Stomach (tissue), 4 donors: ENCODE results near the gene SUN5.

Experiments used
- EP300 ChIP-seq: sonication (generic); formaldehyde crosslinking; IDR thresholded peaks from one replicate; pipeline ENCODE4 v1.6.1; 2017; ENCODE audit warnings: antibody characterized with exemption
- TF ChIP-seq, protein P1 (sequence below), 7 experiments: fragments of 450-650 bp in 4 of 7; fragments of 200-600 bp in 3 of 7; sonication (generic) in 3 of 7; IDR thresholded peaks; one replicate each; pipeline ENCODE4 v1.5.1; 2016 to 2019; ENCODE audit warnings: antibody characterized with exemption in 7 of 7, control low read depth in 2 of 7, mild to moderate bottlenecking in 1 of 7

- TF ChIP-seq EP300, result no peak
- TF ChIP-seq, protein P1, sequence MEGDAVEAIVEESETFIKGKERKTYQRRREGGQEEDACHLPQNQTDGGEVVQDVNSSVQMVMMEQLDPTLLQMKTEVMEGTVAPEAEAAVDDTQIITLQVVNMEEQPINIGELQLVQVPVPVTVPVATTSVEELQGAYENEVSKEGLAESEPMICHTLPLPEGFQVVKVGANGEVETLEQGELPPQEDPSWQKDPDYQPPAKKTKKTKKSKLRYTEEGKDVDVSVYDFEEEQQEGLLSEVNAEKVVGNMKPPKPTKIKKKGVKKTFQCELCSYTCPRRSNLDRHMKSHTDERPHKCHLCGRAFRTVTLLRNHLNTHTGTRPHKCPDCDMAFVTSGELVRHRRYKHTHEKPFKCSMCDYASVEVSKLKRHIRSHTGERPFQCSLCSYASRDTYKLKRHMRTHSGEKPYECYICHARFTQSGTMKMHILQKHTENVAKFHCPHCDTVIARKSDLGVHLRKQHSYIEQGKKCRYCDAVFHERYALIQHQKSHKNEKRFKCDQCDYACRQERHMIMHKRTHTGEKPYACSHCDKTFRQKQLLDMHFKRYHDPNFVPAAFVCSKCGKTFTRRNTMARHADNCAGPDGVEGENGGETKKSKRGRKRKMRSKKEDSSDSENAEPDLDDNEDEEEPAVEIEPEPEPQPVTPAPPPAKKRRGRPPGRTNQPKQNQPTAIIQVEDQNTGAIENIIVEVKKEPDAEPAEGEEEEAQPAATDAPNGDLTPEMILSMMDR (IDR thresholded peaks at IDR 0.05), result no peak
Observed at GRCh38 chr20:33010133-33010504, 5.9 kb upstream of the SUN5 start.
